Activated naive CD4-positive, alpha-beta T cell treated with anti-CD3 and anti-CD28 coated beads, Interleukin-2, amount 50 U/mL, for 16 hours (primary cell): ENCODE data around the gene LYPD6B.

ENCODE experiments used
- DNase-seq: peaks from one replicate; pipeline ENCODE4 v3.0.0-alpha.2; 2020

Gene LYPD6B

DNA sequence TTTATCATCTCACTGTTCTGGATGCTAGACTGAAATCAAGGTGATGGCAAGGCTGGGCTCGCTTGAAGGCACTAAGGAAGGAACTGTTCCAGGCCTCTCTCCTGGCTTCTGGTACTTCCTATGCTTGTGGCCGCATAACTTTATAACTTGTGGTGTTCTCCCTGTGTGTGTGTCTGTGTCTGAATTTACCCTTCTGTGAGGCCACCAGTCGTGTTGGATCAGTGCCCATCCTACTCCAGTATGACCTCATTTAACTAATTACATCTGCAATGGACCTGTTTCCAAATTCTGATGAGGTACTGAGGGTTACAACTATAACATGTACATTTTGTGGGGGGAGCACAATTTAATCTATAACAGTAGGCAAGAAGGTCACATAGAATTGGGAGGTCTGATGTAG lies 41.6 kb downstream of the LYPD6B start:
- no peak for DNase-seq

DNA sequence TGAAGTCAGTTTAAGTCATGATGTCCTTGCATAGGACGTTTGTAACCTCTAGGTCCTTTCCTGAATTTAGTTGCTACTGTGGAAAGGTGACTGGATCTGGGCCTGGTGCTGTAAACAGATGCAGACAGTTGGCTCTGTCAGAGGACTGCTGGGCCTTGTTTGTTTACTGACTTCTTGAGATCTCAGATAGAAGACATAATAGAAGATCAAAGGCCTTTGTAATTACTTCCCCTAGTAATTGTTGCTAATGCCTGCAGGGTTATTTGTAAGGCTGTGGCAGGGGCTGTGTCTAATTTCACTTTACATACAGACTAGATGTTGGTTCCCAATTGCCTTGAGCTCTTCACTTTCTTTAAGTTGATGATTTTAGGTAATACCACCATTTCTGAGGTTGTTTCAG lies 42.5 kb downstream of the LYPD6B start:
- DNase-seq = no peak

DNA sequence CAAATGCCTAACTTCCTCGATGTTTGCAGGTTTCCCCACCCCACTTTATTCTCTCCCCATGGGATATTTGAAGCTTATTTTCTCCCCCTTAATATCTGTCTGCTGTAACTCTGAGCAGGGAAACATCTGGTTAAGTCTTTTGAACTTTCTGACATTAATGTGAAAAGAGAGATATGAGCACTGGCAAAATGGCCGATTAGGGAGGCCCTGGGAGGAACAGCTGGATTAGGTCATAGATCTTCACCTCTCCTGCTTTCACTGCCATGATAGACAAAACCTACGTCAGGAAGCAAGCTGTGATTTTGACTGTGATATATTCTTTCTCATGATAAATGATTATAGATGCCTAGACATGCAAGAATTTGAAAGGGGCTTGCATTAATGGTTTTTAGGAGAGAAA lies 43.6 kb downstream of the LYPD6B start:
- DNase-seq = no peak

DNA sequence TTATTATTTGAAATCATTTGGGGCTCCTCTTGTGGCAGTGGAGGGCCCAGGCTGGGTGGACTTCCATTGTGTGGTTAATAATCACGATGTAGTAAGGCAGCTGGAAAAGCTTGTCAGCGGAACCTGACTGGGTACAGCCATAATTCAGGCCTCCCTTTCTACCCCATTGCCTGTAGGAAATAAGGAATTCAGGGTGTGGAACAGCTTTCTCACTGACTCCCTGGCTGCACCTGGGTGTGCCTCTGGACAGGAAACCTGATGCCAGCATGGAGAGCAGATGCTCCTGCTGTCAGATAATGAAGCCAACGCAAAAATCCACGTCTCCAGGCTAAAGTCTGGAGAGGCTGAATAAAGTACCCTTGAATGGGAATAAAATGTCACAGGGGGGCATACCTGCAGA lies 44.2 kb downstream of the LYPD6B start:
- no peak for DNase-seq

DNA sequence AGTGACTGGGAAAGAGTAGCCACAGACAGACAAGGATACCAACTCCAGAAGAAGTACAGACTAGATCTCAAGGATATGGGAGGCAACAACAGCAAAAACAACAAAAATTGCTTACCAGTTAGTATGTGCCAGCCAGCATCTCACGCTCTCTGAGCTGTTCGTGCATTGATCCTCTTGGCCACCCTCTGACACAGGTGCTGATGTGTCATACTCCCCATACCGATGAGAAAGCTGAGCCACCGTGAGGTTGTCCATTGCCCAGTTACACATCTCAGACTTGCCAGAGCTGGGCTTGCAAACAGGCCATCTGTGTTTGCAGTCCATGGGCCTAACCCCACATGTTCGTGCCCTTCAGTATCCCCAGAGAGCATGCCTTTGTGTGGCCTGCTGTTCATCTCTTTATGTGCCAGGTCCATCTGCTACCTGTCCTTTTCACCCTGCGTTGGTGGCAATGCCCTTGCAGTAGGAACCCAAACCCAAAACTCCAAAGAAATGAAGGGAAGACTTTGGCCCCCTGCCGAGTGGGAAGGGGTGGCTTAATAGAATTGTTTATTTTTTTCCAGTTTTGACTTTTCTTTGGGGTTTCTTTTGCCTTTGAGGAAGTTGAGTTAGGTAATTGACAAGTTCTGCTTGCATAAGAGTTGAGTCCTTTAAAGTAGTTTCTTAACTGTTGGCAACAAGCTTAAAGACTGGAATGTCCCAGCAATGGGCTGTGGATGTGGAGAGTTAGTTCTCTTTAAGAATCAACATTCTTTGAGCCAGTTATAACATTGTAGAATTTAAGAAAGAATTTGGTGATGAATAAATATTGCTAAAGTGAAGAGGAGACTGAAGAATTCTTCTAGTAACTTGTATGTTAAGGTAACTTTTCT lies 46.7 kb downstream of the LYPD6B start:
- no peak for DNase-seq

DNA sequence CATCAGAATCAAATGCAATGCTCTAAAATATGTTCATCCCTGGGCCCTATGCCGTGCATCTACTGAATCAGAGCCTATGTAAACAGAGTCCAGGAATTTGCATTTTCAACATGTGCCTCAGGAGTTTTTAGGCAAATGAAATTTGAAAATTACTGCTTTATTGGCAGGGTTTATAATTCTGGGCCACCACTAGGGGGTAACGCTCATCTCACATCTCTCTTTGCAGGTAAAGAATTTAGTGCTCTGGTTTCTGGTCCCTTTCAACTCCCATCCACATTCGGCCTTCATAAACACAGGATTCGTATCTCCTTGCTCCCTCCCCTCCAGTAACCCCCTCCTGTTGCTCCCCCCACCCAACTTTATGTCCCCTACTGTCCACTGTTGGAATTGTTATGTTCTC lies 49.3 kb downstream of the LYPD6B start:
- DNase-seq = no peak

DNA sequence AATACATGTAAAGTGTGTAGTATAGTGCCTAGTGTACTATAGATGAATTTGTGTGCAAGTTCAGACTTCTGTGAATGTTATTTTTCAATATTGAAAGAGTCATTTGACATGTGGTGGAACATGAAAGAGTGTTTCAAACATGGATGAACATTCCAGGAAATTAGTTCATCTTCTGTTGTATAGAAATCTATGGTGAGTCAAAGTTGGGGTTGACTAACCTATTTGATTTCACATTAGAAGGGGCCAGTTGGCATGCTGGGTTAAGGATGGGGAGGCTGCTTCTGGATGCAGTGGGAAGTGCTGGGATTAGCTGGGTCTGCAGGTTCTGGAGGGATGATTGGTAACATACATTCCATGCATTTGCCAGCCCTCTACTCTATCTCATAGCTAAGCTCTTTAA lies 50.6 kb downstream of the LYPD6B start:
- no peak for DNase-seq

DNA sequence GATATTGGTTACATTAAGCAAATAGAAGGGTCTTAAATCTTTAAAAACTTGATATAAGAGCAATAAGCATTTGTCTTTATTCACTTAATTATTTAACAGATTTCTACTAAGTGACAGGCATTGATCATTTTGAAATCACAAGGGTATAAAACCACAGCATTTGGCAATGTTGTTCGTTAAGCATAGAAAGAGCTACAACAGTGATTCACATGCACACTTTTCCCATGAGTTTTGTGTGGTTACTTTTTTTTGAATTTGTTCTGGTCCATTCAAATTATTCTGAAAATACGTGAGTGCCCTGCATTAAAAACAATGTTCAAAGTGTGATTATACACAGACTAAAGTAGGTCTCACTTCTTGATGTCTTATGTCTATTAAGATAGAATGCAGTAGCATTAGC lies 52.2 kb downstream of the LYPD6B start:
- no peak for DNase-seq

DNA sequence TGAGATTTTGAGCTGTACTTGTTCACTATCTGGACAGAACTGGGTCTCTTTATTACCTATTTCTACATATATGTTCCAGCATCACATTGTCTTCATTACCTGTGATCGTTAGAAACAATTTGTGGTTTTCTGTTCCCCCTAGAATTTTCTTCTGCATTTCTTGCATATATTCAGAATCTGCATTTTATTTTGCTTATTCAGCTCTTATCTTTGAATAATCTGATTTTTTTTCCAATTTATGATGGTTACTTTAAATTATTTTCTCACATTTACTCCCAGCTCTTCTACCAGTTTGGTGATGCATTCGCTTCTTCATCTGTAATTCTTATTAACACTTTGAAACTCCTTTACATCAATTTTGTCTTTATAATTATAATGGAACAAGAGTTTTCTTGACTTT lies 55.1 kb downstream of the LYPD6B start:
- DNase-seq = no peak

DNA sequence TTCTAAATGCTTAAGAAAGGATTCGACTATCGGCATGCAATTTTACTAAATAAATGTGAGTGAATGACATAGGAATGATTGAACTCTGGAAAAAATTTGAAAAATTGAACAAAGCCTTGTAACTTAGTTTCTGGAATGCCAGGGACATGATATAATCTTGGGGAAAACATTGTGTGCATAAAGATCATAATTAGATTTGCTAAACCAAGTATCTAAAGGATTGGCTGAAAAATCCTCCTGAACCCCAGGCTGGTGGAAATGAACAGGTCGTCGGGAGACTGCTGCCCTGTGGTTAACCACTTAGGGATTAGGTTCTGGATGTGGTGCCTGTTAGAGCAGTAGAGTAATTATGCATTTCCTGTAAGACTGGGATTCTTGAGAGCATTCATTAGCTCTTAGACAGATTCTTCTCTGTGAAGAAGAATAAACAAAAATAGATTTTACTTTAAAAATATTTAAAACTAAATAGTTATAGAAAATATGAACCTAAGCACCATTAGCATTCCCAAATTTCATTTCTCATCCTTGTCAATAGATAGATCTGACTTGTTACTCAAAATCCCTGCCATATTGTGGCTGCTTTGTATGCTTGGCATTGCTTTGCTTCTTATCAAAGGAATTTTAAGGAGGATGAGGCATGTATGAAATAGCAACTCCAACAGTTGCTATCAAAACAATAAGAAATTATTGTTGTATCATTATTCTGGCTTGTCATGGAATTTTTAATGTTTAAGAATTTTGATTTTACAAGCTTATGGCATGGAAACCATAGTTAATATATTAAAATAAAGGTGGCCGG lies 55.9 kb downstream of the LYPD6B start:
- DNase-seq = no peak

DNA sequence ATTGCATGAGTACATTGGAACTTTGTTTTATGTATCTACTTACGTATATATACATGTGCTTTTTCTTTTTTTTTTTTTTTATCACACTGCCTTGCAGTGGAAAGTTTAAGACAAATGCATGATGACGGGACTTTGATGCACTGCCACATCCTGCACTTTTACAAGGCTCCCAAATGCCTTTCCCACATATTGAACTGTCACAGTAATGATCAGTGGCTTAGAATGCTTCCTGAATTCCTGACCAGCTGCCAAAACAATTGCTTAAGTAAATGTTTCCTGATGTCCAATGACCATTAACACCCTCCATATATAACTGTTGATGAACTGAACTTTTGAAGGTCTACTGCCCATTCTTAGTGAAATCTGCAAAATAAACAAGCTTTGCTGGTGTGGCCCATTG lies 60.2 kb downstream of the LYPD6B start:
- DNase-seq = no peak

DNA sequence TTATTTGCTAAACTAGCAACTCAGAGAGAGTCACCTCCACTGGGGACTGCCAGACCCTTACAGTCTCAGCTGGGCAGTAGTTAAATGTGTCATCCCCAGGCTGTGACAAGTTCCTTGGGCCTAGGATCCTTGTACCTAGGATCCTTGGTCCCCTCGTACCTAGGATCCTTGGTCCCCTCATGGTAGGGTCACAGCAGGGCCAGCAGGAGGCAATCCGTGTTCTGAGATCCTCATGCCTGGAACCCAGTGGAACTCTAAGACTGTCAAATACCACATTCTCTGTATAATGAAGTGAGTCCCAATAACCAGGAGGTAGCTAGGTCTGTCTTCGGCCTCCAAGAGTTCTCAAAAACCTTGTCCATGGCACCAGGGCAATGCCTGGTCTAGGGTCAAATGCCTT lies 60.8 kb downstream of the LYPD6B start:
- DNase-seq = no peak

DNA sequence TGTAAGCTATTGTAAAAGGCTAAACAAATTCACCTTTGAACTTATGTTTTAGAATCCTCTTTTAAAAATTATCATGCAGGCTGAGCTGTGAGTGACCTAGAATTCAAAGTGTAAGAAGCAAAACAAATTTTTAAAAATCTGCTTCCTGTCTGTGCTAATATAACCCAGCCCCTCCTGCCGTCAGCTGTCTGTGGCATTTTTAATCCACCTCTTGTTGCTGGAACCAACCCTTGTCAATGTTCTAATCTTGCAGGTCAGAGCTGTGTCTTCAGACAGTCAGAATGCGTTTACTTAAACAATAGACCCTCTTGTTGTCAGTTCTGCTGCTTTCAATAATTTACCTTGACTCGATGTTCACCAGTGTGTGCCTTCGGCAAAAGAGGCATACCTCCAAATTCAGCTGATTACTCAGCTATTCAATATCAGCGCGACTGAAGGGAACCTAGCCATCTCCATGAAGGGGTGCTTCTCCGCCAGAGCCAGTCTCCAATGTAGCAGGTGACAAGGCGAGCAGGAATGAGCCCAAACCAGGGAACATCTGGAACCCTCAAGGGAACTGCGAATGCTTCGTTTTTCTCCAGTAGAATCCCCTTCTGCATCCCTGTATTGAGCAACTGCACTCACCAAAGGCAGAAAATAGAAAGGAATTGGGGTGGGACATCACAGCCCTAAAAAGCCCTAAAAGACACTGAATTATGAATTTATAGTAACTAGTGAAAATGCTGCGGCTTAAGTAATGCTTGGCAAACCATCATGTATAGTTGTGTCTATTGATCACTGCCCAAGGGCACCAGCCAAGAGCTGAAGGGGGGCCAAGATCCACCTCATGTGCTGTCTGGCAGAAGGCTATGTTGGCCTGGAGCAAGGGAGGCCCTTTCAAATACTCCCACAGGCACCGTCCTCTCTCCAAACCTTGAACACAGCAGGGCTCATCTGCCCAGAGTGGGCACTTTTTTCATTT lies 62.5 kb downstream of the LYPD6B start:
- DNase-seq = no peak

DNA sequence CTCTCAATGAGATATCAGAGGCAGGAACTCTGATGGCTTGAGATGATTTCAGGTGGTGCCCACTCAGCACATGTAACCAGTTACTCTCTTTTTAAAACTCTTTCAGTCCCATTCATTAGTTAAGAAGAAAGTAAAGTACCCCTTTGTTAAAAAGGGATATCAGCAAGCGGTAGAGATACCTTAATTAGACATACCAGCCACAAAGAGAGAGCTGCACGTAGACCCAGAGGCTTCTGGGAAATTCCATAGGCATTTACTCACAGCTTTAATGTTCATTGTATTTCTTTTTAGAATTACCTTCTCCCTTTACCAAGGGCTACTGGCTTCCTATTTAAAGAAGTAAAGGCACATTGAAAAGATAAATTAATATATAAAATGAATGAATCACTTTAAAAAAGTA lies 63.3 kb downstream of the LYPD6B start:
- DNase-seq = no peak

DNA sequence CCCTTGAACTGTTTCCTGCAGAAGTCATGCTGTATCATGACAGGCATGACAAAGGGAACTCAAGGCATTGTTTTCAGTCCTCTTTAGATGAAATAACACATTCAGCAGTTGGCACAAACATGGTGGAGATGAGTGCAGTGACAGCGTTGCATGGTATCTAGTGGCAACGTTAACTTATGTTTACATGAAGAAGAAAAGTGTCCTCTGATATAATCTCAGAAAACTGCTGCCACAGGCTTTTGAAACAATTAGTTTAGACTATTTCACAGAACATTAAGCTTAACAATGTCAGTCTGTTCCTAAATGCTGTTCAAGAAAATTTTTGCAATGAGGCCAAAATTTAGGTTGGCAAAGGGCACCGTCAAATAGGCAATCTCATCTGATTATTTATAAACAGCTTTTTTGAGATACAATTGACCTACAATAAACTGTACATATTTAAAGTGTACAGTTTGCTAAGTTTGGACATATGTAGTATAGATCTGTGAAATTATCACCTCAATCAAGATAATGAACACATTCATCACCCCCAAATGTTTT lies 64.7 kb downstream of the LYPD6B start:
- DNase-seq = no peak

DNA sequence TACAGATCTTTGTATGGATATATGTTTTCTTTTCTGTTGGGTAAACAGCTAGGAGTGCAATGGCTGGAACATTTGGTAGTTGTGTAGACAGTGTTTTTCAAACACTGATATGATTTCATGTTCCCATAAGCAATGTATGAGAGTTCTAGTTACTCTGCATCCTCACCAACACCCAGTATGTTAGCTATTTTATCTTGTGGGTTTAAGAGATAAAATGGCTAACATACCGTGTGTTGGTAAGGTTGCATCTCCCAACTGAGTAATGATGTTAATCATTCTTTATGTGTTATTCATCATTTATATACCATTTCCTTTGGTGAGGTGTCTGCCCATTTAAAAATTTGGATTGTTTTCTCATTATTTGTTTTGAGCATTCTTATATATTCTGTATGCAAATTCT lies 65.7 kb downstream of the LYPD6B start:
- no peak for DNase-seq

DNA sequence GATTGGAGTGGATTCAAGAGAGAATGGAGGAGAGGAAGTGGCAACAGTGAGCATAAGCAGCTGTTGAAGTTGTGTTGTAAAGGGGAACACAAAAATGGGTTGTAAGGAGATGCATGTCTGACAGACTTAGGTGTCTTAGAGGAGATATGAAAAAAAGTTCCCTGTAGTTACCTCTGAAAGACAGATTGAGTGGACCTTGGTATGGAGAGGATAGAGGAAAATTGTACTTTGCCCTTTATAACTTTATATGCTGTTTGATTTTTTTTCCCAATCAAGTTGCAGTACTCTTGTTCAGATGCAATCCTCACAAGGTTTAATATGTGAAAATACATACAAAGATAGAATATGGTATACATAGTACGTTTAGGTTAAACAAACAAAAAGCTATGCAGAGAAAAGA lies 73.6 kb downstream of the LYPD6B start:
- no peak for DNase-seq

DNA sequence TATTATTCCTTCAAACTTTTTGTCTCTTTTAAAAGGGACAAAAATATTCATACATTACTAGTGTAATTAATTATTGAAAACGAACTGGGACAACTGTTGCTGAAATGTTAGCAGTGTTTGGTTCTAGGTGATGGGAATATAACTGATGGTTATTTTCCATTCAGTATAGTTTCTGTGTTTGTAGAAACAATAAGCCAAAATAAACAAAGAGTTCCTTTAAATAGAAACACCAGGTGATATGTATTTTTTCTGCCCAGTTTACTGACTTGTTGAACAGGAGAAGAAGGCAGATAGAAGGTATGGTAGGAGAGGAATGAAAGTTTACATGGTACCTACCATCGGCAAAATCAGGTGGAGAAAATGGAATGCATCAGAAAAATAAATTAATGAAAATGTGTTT lies 74.2 kb downstream of the LYPD6B start:
- DNase-seq = no peak

DNA sequence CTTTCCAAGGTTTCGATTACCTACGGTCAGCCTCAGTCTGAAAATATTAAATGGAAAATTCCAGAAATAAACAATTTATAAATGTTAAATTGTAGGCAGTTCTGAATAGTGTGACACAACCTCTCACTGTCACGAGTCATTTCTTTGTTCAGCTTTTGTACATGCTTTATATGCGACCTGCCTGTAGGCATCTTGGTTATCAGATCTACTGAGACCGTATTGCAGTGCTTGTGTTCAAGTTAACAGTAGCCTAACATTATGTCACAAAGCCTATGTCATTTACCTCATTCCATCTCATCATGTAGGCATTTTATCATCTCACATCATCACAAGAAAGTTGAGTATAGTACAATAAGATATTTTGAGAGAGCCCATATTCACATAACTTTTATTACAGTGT lies 77.3 kb downstream of the LYPD6B start:
- no peak for DNase-seq

DNA sequence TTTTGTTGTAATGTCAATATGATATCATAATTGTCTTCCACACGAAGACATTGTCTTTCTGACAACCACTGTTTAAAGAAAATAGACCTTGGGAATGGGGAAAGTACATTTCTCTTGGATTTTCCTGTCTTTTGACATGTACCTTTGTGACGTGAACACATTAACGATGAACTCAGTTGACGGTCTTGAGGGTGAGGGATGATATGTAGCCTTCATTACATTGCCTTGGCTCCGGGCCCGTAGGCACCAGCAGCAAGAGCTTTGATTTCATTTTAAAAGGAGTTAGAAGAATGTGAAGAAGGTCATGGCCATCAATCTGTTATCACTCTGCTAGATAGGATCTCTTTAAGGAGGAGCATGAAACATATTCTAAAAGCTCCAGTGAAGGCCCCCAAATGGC lies 80.9 kb downstream of the LYPD6B start:
- no peak for DNase-seq

DNA sequence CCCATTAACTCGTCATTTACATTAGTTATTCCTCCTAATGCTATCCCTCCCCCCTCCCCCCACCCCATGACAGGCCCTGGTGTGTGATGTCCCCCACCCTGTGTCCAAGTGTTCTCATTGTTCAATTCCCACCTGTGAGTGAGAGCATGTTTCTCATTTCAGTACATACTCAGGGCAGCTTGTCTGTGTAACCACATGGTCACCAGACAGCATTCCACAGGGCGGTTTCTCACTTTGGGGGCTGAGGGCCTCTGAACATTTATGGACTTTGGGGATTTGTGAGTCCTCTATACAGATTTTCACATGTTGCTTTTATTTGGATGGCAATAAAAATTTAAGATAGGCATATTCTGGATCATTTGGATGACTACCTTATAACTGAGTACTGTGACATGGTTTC lies 84.0 kb downstream of the LYPD6B start:
- no peak for DNase-seq

DNA sequence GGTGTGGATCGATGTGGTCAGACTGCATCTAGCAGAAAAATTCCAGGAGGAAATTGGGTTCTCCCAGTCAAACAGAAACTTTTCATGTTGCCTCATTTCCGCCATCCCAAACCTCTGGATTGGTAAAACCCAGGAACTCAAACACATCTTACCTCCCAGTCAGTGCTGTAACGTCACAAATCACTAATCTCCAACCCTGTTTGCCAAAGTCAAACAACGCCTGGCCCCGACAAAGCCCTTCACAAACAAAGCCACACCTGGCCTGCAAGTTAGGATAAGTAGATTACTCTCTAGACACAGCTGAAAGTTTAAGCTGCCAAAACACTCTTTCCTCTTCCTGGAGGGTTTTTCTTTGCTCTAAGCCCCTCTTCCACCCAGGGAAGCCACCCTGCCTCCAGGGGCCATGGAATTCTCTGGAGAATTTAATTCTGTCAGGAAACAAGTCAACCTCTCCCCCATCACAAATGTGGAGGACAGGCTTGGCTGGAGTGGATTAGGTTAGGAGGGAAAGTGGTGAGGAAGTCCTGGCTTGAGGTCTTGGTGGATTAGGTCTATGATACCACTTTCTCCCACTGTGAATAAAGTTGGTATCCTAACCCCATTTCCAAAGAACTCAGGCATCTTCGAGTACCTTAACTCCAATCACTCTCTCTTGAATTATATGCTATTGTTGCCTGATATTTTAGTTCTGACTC lies 86.7 kb downstream of the LYPD6B start:
- DNase-seq = no peak
